ENCODE results near the gene NUAK1.

The NUAK1 gene

DNA sequence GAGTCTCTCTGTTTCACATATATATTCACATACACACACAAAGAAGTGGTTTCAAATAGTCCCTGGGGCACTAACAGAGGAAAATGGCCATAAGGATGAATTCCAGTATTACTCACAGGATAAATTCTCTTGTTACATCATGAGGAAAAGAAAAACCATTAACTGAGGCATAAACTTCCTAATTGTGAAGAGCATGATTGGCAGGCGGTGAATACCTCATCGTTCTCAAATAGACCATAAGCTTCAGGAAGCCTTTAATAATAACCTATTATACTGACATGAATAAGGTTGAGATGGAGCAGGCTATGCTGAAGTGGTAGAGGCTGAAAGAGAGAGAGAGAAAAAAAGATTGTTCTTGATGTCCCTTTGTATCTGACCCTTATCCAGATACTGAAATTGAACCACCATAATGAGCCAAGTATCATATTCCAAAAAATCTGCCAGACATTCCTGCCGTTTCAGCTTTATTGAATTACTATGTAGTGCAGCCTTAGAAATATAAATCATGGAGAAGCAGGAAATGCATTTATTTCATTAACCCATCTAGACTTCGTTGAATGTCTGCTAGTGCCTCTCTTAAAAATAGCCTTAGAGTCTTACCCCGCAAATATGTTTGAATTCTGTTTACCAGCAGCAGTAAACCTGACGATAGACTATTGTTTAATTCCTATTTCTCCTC, 86.8 kb downstream of the NUAK1 start:
- DNase-seq: no peak

DNA sequence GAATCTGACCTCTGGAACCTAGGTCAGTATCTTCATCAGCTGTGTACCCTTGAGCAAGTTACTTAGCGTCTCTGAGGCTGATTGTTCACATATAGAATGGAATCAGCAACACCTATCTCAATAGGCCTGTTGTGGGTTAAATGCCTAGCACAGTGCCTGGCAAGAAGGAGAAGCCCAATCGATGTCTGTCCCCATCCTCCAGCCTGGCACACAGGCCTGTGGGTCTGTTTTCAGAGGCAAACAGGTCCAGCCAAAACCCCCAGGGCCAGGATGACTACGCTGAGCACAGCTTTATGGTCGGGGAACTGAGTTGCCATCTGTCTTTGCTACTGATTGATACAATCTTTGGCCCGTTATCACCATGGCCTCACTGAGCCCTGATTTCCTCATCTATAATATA, 89.2 kb downstream of the NUAK1 start:
- no peak for DNase-seq

- no peak for DNase-seq
These were observed 89.6 kb downstream of the NUAK1 start for GRCh38 chr12:106049105-106049504.

- DNase-seq: no peak
These were observed 90.1 kb downstream of the NUAK1 start for GRCh38 chr12:106048676-106049075.

DNA sequence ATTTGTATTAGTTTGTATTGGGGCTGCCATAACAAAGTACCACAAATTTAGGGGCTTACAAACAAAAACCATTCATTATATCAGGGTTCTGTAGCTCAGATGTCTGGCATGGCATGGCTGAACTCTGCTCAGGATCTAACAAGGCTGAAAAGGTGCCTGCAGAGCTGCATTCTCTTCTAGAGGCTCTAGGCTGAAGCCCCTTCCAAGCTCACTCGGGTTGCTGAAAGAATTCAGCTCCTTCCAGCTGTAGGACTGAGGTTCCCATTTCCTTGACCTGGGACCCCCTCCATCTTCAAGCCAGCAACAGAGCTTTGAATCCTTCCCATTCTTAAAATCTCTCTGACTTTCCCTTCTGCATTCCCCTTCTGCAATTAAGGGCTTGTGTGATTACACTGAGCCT, 90.7 kb downstream of the NUAK1 start:
- no peak for DNase-seq

DNA sequence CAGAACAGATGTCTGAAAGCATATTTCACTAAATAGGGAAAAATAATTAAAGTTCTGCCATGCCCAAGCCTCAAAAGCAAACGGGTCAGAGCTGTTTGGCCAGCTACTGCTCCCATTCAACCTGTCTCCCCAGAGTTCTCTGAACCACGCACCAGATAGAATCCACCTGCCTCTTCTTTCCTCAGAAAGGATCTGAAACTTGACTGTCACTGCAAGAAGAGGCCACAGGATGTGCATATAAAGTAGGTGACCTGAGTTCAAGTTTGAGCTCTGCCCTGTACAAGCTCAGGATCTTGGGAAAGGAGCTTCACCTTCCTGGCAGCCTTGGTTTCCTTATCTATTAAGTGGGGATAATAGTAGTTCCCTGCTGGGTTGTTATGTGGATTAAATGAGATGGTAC, 91.8 kb downstream of the NUAK1 start:
- DNase-seq: no peak

DNA sequence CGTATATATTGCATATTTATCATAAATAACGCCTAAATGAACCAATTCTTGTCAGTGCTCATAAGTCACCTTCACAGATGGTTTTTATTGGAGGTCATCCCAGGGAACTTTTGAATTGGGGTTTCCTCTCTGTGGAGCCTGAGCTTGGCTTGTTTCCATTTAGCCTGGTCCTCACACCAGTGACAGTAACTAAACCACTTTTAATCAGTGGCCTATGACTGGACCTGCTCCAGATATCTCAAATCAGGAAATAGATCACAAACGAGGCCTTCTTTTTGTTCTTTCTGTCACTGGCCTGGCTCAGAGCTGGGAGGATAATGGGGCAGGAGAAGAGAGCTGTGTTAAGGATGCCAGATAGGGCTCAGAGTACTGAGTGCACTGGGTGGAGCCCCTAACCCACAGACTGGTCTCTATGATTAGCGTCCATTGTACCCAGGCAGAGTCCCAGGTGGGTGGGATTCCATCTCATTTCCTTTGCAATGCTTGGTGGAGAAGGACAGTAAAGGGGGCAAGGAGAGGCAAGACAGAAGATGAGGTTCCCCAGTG, 92.4 kb downstream of the NUAK1 start:
- DNase-seq: no peak

- DNase-seq: no peak
These were observed 93.5 kb downstream of the NUAK1 start for GRCh38 chr12:106045251-106045674.

- DNase-seq: no peak
These were observed 94.0 kb downstream of the NUAK1 start for GRCh38 chr12:106044773-106045172.

GRCh38 chr12:106042037-106042436, 96.7 kb downstream of the NUAK1 start:
- no peak for DNase-seq

DNA sequence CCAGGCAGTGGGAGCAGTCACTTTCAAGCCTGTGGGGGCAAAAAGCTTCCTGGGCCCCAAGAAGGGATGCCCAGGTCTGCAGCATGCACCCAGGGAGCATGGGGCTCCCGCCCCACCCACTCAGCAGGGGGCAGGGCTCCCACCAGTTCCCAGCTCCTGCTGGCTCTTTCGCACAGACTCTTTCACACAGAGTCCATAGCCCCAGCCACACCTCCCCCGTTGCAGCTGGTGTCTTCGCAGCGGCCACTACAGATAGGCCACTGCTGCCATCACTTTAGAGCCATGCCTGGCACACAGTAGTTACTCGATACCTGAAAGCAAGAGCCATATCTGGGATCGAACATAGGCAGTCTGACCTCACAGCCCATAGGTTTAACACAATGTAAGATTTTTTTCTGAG, 98.2 kb downstream of the NUAK1 start:
- DNase-seq: no peak

DNA sequence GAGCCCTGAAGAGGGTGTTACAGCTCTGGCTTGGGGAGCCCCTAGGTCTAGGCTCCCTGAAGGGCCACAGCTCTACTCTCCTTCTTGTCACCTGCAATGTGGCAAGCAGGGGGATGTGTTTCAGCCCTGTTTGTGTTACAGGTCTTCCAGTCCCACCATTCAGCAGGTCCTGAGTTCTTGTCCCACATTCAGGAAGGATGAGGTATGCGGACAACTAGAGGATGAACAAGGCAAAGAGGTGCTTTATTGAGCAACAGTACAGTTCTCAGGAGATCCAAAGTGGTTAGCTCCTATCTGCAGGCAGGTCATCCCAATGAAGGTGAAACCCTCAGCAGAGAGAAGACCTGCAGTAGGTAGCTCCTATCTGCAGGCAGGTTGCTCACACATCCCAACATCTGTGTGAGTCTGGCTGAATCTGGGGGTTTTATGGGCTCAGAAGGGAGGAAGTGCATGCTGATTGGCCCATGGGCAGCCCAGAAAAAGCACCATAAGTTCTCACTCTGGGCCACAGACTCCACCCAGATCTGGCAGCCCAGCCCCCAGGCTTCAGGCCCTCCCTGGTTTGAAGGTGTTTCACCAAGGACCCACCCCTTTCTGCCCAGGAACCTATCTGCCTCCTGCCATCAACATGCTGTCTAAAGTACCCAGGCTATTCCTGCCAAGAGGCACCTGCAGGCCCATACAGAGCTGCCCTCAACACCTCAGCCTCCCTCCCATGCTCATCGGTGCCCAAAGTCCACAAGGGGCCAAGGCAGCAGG, 98.9 kb downstream of the NUAK1 start:
- no peak for DNase-seq

GRCh38 chr12:106039242-106039641, 99.5 kb downstream of the NUAK1 start:
- no peak for DNase-seq

DNA sequence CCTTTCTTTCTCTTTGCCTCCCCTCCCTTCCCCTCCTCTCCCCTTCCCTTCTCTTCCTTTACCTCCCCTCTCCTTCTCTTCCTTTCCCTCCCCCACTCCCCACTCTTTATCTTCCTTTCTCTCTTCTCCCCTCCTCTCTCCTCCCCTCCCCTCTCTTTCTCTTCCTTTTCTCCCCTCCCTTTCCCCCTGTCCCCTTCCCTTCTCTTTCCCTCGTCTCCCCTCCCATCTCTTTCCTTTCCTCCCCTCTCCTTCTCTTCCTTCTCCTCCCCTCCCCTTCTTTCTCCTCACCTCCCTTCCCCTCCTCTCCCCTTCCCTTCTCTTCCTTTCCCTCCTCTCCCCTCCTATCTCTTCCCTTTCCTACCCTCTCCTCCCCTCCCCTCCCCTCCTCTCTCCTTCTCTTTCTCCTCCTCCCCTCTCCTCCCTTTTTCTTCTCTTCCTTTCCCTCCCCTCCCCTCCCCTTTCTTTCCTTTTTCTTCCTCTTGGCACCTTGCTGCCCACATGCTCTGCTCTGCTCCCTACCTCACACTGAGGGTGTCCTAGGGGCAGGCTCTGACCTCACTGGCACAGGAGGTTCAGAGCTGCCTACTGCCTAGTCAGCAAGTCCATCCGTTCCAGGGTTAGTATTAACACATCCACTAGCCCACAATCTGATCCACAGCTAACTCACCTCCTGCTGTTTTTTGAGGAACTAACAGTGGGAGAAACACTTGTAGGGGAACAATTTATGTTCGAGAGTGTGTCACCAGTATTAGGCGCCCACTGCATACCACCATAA, 101.0 kb downstream of the NUAK1 start:
- DNase-seq: no peak

DNA sequence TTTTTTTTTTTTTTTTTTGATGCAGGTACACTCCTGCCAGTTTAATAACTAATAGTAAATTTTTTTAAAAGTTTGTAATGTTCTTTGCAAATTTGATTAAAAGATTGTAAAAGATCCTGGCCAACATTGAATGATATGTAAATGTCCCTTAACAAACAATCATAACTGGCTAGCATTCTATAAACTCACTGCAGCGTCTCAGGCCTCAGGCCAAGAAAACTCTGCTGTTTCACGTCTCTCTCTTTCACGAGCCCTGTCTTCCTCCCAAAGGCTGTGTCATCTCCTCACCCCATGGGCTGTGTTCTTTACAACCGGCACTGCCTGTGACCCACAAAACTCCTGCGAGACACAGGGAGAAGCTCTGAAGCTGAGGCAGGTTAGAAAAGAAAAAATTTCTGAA, 103.3 kb downstream of the NUAK1 start:
- no peak for DNase-seq

GRCh38 chr12:106034316-106034715, 104.4 kb downstream of the NUAK1 start:
- DNase-seq: no peak

DNA sequence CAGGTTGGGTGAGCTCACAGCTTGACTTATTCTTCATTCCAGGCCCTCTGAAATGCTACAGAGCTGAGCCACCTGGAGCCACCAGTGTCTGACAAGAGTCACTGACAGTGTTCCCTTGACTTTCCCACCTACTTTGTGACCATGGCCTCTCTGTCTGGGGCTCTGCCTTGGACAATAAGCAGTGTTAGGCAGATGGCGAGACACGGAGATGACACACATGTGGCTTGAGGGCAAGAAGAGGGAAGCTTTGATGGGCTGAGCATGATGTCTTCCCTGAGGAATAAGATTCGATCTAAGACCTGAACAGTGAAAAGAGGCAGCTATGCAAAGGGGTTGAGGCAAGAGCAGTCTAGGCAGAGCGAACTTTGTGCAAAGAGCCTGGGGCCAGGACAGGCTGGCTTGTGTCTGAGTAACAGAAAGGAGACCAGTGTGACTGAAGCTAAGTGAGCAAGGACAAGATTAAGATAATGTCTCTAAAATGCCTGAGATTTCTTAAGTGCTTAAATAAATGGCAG, 105.5 kb downstream of the NUAK1 start:
- no peak for DNase-seq

DNA sequence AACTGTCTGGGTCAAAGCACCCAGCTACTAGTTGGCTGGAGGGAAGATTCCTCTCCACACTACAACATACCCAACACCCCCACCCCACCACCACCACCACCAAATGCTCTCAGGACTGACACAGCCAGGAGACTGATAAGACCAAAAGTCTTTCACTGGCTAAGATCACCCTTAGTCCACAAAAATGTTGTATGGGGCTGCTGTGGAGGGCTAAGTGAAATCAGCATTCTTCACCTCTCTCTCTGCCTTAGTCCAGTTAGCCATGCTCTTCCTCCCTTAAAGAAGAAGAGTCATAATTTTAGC, 106.2 kb downstream of the NUAK1 start:
- no peak for DNase-seq

DNA sequence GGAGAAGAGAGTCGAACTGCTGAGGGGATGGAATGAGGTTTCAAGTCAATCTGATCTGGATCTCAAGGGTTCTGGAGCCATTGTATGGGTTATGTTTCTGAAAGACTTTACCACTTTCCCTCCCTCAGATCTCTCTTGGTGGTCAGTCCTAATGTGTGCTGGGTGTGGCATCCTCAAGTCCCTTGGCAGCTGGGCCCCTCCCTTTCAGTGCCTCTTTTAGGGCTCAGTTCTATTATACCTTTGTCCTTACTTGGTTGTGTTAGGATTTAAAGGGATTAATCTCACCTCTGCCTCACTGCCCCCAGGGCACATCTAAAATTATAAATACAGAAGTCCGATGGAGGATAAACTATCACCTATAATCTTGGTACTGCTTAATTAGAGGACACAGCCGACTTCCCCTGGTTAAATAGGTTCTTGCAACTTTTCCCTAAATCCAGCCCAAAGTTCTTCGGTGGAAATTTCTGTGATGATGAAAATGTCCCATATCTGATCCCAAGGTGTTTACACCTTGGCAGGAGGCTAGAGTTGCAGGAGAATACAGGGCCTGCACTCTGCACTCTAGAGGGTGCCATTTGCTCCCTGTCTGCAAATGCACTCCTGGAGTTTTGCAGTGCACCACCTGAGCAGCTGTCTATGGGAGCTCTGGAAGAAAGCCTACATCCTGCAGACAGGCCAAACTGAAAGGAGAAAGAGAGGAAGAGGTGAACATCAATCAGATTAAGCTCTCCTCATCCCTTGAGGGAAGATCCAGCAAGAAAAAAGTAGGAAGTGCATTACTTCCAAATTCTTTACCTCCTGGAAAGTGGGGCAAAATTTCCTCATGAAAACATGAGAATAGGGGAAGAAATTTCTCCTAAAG, 106.8 kb downstream of the NUAK1 start:
- DNase-seq: peak in 1 of 2 experiments; percentile 9

GRCh38 chr12:106030210-106031071, 108.3 kb downstream of the NUAK1 start:
- peak in 1 of 2 experiments; percentile 53 for DNase-seq

GRCh38 chr12:106029532-106029931, 109.2 kb downstream of the NUAK1 start:
- DNase-seq: no peak

All from NCI-H526 (cell line).